H1 (cell line): ENCODE data around the gene MLANA.

Experiments
- ATF2 ChIP-seq: IDR thresholded peaks from 2 replicates; pipeline ENCODE4 v1.6.1; 2012; ENCODE audit warnings: low read length, inconsistent platforms
- CEBPB ChIP-seq: IDR thresholded peaks from 2 replicates; pipeline ENCODE4 v1.6.1; 2012; ENCODE audit warnings: low read depth, low read length
- CHD2 ChIP-seq: IDR thresholded peaks from 2 replicates; pipeline ENCODE4 v1.6.1; 2012; ENCODE audit warnings: low read length, improper control_type of control experiment
- CTCF ChIP-seq, 3 experiments: IDR thresholded peaks; 1 replicate in 2 of 3; 2 replicates in 1 of 3; pipeline versions ENCODE4 v1.5.1 to v1.6.1; 2011; ENCODE audit warnings: low read length in 3 of 3, mild to moderate bottlenecking in 3 of 3, inconsistent platforms in 2 of 3, low read depth in 1 of 3, moderate library complexity in 1 of 3; ENCODE audit not compliant: insufficient read depth in 1 of 3; ENCODE audit errors: control extremely low read depth in 1 of 3
- POLR2A ChIP-seq, 2 experiments: IDR thresholded peaks; 1 replicate in 1 of 2; 2 replicates in 1 of 2; pipeline ENCODE4 v1.6.1; 2011; ENCODE audit warnings: low read depth in 2 of 2, low read length in 2 of 2, mild to moderate bottlenecking in 2 of 2; ENCODE audit errors: control extremely low read depth in 1 of 2
- RAD21 ChIP-seq, 2 experiments: IDR thresholded peaks in 1 of 2; conservative IDR thresholded peaks in 1 of 2; 2 replicates each; pipeline ENCODE4 v1.6.1; 2011; ENCODE audit warnings: low read depth in 2 of 2, low read length in 2 of 2, improper control_type of control experiment in 1 of 2, inconsistent platforms in 1 of 2, mild to moderate bottlenecking in 1 of 2, moderate library complexity in 1 of 2
- RXRA ChIP-seq: IDR thresholded peaks from 2 replicates; pipeline ENCODE4 v1.6.1; 2011; ENCODE audit warnings: low read depth, mild to moderate bottlenecking, low read length, moderate library complexity; ENCODE audit not compliant: insufficient read depth

GRCh38 chr9:5897851-5898250 is 7.2 kb downstream of the MLANA start:
- no peak for TF ChIP-seq POLR2A (IDR thresholded peaks at IDR 0.05; ENCODE audit: control extremely low read depth in 1 of 2, low read depth in 2 of 2, low read length in 2 of 2)
- no peak for TF ChIP-seq CTCF (IDR thresholded peaks at IDR 0.05; ENCODE audit: control extremely low read depth in 1 of 3, insufficient read depth in 1 of 3, low read depth in 1 of 3, low read length in 3 of 3)
- TF ChIP-seq CEBPB: no peak
- no peak for TF ChIP-seq ATF2
- TF ChIP-seq CHD2: no peak
- TF ChIP-seq RXRA: no peak
- no peak for TF ChIP-seq RAD21 (IDR thresholded peaks at IDR 0.05 in 1 of 2, conservative IDR thresholded peaks at IDR 0.05 in 1 of 2; ENCODE audit: low read depth in 2 of 2, low read length in 2 of 2)
